Measurements from ENCODE around the gene PCCA. TPM values are rescaled to one million over a fixed set of nuclear protein-coding genes. Genes with fewer than 3 reads are reported as not detected.
"Not testable (repeated sequence)": the region's sequence is repeated elsewhere in the genome, so short reads cannot be mapped to it uniquely, and the experiment has no call there.

Gene PCCA
- total RNA-seq, 4 donors from 2014 or later: 21.2 to 40.9 (median 31.6) TPM

DNA sequence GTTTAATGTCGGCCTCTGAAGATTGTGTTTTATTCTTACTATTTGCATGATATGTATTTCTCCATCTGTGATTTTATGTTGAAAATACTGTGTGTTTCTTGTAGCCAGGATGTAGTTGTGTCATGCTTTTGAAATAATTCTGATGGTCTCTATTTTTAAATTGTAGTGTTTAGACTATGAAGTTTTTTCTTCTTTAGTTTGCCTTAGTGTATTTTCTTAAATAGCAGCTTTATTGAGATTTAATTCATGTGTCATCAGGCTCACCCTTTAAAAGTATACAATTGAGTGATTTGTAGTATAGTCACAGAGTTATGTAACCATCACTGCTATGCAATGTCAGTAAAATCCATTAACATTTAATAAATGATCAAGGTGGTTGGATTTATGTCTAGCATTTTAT is 74.5 kb downstream of the PCCA start:
- 96% methylated on average over 1 of the region's 1 CpG for WGBS
- H3K9me3 ChIP-seq: no peaks in the 10 kb centered on the region
- DNase-seq (ENCODE audit: low spot score in 2 of 2): no peak
- H3K4me1 ChIP-seq: no peaks in the 10 kb centered on the region
- H3K36me3 ChIP-seq: no peaks in the 10 kb centered on the region
- no peaks in the 10 kb centered on the region for H3K27me3 ChIP-seq
- no peak for TF ChIP-seq POLR2AphosphoS5 (IDR thresholded peaks at IDR 0.05)
- TF ChIP-seq, protein P1, sequence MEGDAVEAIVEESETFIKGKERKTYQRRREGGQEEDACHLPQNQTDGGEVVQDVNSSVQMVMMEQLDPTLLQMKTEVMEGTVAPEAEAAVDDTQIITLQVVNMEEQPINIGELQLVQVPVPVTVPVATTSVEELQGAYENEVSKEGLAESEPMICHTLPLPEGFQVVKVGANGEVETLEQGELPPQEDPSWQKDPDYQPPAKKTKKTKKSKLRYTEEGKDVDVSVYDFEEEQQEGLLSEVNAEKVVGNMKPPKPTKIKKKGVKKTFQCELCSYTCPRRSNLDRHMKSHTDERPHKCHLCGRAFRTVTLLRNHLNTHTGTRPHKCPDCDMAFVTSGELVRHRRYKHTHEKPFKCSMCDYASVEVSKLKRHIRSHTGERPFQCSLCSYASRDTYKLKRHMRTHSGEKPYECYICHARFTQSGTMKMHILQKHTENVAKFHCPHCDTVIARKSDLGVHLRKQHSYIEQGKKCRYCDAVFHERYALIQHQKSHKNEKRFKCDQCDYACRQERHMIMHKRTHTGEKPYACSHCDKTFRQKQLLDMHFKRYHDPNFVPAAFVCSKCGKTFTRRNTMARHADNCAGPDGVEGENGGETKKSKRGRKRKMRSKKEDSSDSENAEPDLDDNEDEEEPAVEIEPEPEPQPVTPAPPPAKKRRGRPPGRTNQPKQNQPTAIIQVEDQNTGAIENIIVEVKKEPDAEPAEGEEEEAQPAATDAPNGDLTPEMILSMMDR (IDR thresholded peaks at IDR 0.05): no peak
- TF ChIP-seq POLR2A (IDR thresholded peaks at IDR 0.05): no peak
- no peak for TF ChIP-seq EP300 (IDR thresholded peaks at IDR 0.05)
- no peak overlapping the region for H3K4me3 ChIP-seq
- no peak overlapping the region for H3K27ac ChIP-seq

DNA sequence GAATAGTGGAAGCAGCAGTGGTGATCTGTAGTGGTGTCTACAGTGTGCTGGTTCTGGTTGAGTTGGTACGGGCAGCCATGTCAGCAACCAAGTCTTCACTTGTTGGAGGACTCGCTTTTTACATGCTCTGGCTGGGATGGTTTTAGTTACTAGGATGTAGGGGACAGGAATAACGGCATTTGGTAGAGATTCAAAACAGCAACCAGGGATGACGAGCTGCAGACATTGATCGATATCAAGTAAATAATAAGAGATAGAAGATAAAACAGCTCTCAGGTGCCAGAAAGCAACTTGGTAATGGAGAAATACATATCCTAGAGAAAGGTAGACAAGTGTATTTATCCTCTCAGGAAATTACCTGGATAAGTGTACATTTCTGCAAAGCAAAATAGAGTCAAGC is 84.3 kb downstream of the PCCA start:
- WGBS: 72% methylated on average over 5 of the region's 5 CpGs
- no peak for DNase-seq (ENCODE audit: low spot score in 2 of 2)
- H3K27ac ChIP-seq: no peak overlapping the region

DNA sequence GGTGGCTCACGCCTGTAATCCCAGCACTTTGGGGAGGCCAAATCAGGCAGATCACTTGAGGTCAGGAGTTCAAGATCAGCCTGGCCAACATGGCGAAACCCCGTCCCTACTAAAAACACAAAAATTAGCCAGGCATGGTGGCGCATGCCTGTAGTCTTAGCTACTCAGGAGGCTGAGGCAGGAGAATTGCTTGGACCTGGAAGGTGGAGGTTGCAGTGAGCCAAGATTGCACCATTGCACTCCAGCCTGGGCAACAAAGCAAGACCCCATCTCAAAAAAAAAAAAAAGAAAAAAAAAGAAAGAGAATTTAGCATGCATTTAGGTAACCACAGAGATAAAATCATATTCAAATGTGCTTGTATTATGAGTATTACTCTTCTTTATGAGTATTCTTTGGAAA is 85.6 kb downstream of the PCCA start:
- not testable (repeated sequence) for DNase-seq (ENCODE audit: low spot score in 2 of 2); H3K27ac ChIP-seq; H3K4me3 ChIP-seq; H3K4me1 ChIP-seq; H3K27me3 ChIP-seq; H3K36me3 ChIP-seq; H3K9me3 ChIP-seq
- 97% methylated on average over 4 of the region's 4 CpGs for WGBS

More for the DNA sequence above, 84.3 kb downstream of the PCCA start:
- Histone ChIP-seq H3K36me3 (no peaks in the 10 kb centered on the region), H3K27me3 (no peaks in the 10 kb centered on the region), H3K9me3 (no peaks in the 10 kb centered on the region), H3K4me3 (no peak overlapping the region), H3K4me1 (no peaks in the 10 kb centered on the region)
- TF ChIP-seq, protein P1 (IDR thresholded peaks at IDR 0.05): no peak
- no peak for TF ChIP-seq POLR2A (IDR thresholded peaks at IDR 0.05)
- TF ChIP-seq EP300 (IDR thresholded peaks at IDR 0.05): no peak
- no peak for TF ChIP-seq POLR2AphosphoS5 (IDR thresholded peaks at IDR 0.05)

DNA sequence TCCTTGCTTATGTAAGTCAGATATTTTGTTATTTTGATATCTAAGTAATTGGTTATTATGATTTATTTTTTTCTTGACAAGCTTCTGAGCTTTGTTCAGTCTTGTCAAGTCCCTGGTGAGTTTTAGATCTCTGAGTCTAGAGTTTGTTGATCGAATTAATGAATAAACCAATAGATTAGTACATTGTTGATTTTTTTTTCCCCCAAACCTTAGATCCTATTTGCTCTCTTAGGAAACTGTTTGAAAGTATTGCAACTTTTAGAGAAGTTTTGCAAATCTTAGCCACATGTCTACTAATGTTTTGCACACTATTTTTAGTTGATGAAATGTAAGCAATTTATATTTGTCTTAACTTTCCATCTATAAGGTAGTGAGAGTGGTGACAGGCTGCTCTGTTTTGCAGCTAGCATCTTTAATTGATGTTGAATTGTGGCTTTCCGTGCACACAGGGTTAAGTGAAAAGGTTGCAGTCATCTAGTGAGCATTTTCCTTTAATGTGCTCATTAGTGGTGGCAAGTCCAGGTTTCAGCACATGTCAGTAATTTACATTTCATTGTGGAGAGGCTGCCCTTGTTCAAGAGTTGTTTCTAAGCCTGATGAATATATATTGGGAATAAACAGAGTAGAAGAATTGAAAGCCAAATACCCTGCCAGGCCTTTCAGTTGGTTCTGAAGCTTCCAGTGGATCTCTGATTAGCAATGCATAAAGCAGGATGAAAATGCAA is 86.3 kb downstream of the PCCA start:
- no peaks in the 10 kb centered on the region for H3K4me1 ChIP-seq
- 92% methylated on average over 2 of the region's 2 CpGs for WGBS
- DNase-seq (ENCODE audit: low spot score in 2 of 2): no peak
- H3K36me3 ChIP-seq: no peaks in the 10 kb centered on the region
- TF ChIP-seq POLR2A (IDR thresholded peaks at IDR 0.05) (no peak), POLR2AphosphoS5 (IDR thresholded peaks at IDR 0.05) (no peak), EP300 (IDR thresholded peaks at IDR 0.05) (no peak)
- TF ChIP-seq, protein P1 (IDR thresholded peaks at IDR 0.05): no peak
- no peaks in the 10 kb centered on the region for H3K27me3 ChIP-seq
- no peak overlapping the region for H3K27ac ChIP-seq
- H3K4me3 ChIP-seq: no peak overlapping the region
- H3K9me3 ChIP-seq: no peaks in the 10 kb centered on the region

DNA sequence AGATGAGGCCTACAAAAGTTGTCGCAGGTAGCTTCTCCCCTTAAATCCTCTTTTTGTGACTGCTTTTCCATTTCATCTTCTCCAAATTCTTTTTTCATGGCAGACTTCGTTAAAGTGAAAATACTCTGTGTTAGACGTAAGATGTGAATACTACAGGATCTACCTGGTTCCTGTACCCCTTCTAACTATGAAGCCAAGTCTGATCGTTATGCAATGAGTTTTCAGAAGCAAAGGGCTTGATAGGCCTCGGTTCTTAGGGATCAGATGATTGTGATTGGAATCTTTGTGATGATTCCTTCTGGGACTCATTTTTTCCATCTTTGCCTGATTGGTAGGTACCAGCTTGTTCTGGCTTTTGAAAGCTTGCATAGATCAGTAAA is 86.9 kb downstream of the PCCA start:
- Histone ChIP-seq H3K9me3 (no peaks in the 10 kb centered on the region), H3K36me3 (no peaks in the 10 kb centered on the region), H3K4me1 (no peaks in the 10 kb centered on the region), H3K27ac (no peak overlapping the region), H3K4me3 (no peak overlapping the region), H3K27me3 (no peaks in the 10 kb centered on the region)
- 91% methylated on average over 5 of the region's 5 CpGs for WGBS
- TF ChIP-seq, protein P1 (IDR thresholded peaks at IDR 0.05): no peak
- no peak for TF ChIP-seq EP300 (IDR thresholded peaks at IDR 0.05)
- no peak for TF ChIP-seq POLR2A (IDR thresholded peaks at IDR 0.05)
- TF ChIP-seq POLR2AphosphoS5 (IDR thresholded peaks at IDR 0.05): no peak
- no peak for DNase-seq (ENCODE audit: low spot score in 2 of 2)

All from suprapubic skin (tissue), 4 donors.